PC-3 (cell line): Measurements from ENCODE around the gene ACADSB. TPM values are rescaled to one million over a fixed set of nuclear protein-coding genes. Genes with fewer than 3 reads are reported as not detected.

Source experiments
- ATAC-seq: fragments of 200-7000 bp; cut with Tn5 transposase; 2 replicates; pipeline ENCODE4 v1.9.1; 2020; ENCODE audit warnings: mild to moderate bottlenecking, moderate library complexity
- BruUV-seq: library from RNA; stranded (reverse); fragments of 400-500 nt; replicated peaks from 2 replicates; lab custom pipeline; 2021; lab: Mats Ljungman, UMichigan
- CTCF ChIA-PET: fragments of 300-600 bp; sonication (Branson Sonifier 250); formaldehyde crosslinking; loops from one replicate; lab custom pipeline; 2022; ENCODE audit warnings: antibody characterized with exemption; lab: Charles Lee
- POLR2A ChIA-PET: fragments of 300-600 bp; sonication (Branson Sonifier 250); formaldehyde crosslinking; loops from one replicate; lab custom pipeline; 2022; ENCODE audit warnings: antibody characterized with exemption; ENCODE audit not compliant: unreplicated experiment; lab: Charles Lee
- DNase-seq: peaks from one replicate; pipeline ENCODE4 v3.0.0-alpha.2; 2015
- H2AFZ ChIP-seq: fragments of 300-600 bp; sonication (generic); 2 replicates; pipeline ENCODE4 v1.6.0; 2016; ENCODE audit warnings: antibody characterized with exemption, low read length
- H3F3A ChIP-seq: fragments of 300-600 bp; sonication (generic); one replicate; pipeline ENCODE4 v1.6.0; 2017; ENCODE audit warnings: antibody characterized with exemption, low read length, control low read depth, mild to moderate bottlenecking; ENCODE audit not compliant: unreplicated experiment
- H3K27ac ChIP-seq: fragments of 300-600 bp; sonication (generic); 2 replicates; pipeline ENCODE4 v1.5.1; 2016; ENCODE audit warnings: mild to moderate bottlenecking, low read length
- H3K27me3 ChIP-seq: fragments of 300-600 bp; sonication (generic); 2 replicates; pipeline ENCODE4 v1.6.1; 2016; ENCODE audit warnings: low read length, mixed read lengths
- H3K36me3 ChIP-seq: fragments of 300-600 bp; sonication (generic); 2 replicates; pipeline ENCODE4 v1.6.1; 2016; ENCODE audit warnings: low read depth, mixed run types, low read length, mixed read lengths
- H3K4me1 ChIP-seq: fragments of 300-600 bp; sonication (generic); 2 replicates; pipeline ENCODE4 v1.5.1; 2016; ENCODE audit warnings: low read length; ENCODE audit not compliant: insufficient read depth
- H3K4me2 ChIP-seq: fragments of 300-600 bp; sonication (generic); 2 replicates; pipeline ENCODE4 v1.6.0; 2016; ENCODE audit warnings: low read length
- H3K4me3 ChIP-seq: fragments of 300-600 bp; sonication (generic); 2 replicates; pipeline ENCODE4 v1.5.1; 2016; ENCODE audit warnings: mild to moderate bottlenecking, low read length, mixed read lengths
- H3K79me2 ChIP-seq: fragments of 300-600 bp; sonication (generic); 2 replicates; pipeline ENCODE4 v1.6.1; 2017; ENCODE audit warnings: low read length, mixed read lengths
- H3K9ac ChIP-seq: fragments of 300-600 bp; sonication (generic); 2 replicates; pipeline ENCODE4 v1.6.0; 2016; ENCODE audit warnings: mild to moderate bottlenecking, low read length
- H3K9me2 ChIP-seq: fragments of 300-600 bp; sonication (generic); replicated peaks from 2 replicates; pipeline ENCODE4 v1.6.1; 2016; ENCODE audit warnings: mixed run types, low read length, mixed read lengths
- H3K9me3 ChIP-seq: fragments of 300-600 bp; sonication (generic); 2 replicates; pipeline ENCODE4 v1.6.1; 2016; ENCODE audit warnings: low read length, mixed read lengths
- H4K20me1 ChIP-seq: fragments of 300-600 bp; sonication (generic); 2 replicates; pipeline ENCODE4 v1.6.1; 2016; ENCODE audit warnings: low read length, mixed read lengths
- CTCF ChIP-seq: fragments of 300-600 bp; sonication (generic); conservative IDR thresholded peaks from 2 replicates; pipeline ENCODE4 v1.5.1; 2017; ENCODE audit warnings: antibody characterized with exemption, low read depth, mild to moderate bottlenecking, low read length
- EZH2 ChIP-seq: fragments of 300-600 bp; sonication (generic); IDR thresholded peaks from one replicate; pipeline ENCODE4 v1.6.1; 2017; ENCODE audit warnings: antibody characterized with exemption, mild to moderate bottlenecking, low read length; ENCODE audit not compliant: unreplicated experiment
- EZH2phosphoT487 ChIP-seq: fragments of 300-600 bp; sonication (generic); IDR thresholded peaks from 2 replicates; pipeline ENCODE4 v1.6.1; 2018; ENCODE audit warnings: mild to moderate bottlenecking, antibody characterized with exemption, low read length, borderline replicate concordance
- intact Hi-C: fragments of 100-400 bp; cut with micrococcal nuclease; formaldehyde crosslinking; loops from 2 replicates; pipeline ENCODE4 v1.9.0; 2023
- total RNA-seq: library from RNA; depleted of rRNA; stranded (reverse); fragments of >200 nt; gene quantifications from 2 replicates; pipeline ENCODE4 v1.2.3, GENCODE V29; 2014

ACADSB gene
- total RNA-seq, 1 experiment from 2014 or later: 3.2 TPM

- DNase-seq: no peak
- ATAC-seq: no peak
- intact Hi-C loops: no loop called here
- ChIA-PET CTCF (no interaction called here), POLR2A (no interaction called here)
- no peaks in the 10 kb centered on the region for H3K36me3 ChIP-seq
- H3K9me2 ChIP-seq: no peaks in the 10 kb centered on the region
- H3K27me3 ChIP-seq: no peaks in the 10 kb centered on the region
- H3K4me2 ChIP-seq: no peak overlapping the region
- H2AFZ ChIP-seq: no peak overlapping the region
- no peak overlapping the region for H3K9ac ChIP-seq
- H3K4me3 ChIP-seq: no peak overlapping the region
- TF ChIP-seq EZH2 (no peak), CTCF (no peak), EZH2phosphoT487 (no peak)
- H3K79me2 ChIP-seq: peaks cover 71% of the 10 kb centered on the region
- H3K4me1 ChIP-seq: peaks cover 15% of the 10 kb centered on the region
- peaks cover 8% of the 10 kb centered on the region; the same call in 1 of the 2 replicates for H4K20me1 ChIP-seq
- H3F3A ChIP-seq: no peaks in the 10 kb centered on the region
- H3K27ac ChIP-seq: no peak overlapping the region
- BruUV-seq: no TSS peak
- H3K9me3 ChIP-seq: no peaks in the 10 kb centered on the region
These were observed 4.5 kb upstream of the ACADSB start for GRCh38 chr10:123004298-123004697.

- no peaks in the 10 kb centered on the region for H3K27me3 ChIP-seq
- no peaks in the 10 kb centered on the region for H3K9me2 ChIP-seq
- intact Hi-C loops: loop anchor here (2.0 kb wide), 2 partner anchors 27 to 147 kb away; partner anchors contain the start of genes BUB3 and PSTK
- no peaks in the 10 kb centered on the region for H3K36me3 ChIP-seq
- ChIA-PET POLR2A (interaction anchor here (0.6 kb wide), 1 partner anchor 700 kb away, joined by 4 read pairs; no protein-coding TSS in a partner anchor), CTCF (no interaction called here)
- no peaks in the 10 kb centered on the region for H3F3A ChIP-seq
- peak overlapping the region; percentile 99 for H3K4me3 ChIP-seq
- H4K20me1 ChIP-seq: peaks cover 8% of the 10 kb centered on the region; the same call in 1 of the 2 replicates
- H3K27ac ChIP-seq: peak overlapping the region; percentile 51; the same call in 1 of the 2 replicates
- TF ChIP-seq EZH2: no peak
- TF ChIP-seq EZH2phosphoT487: no peak
- no peak for TF ChIP-seq CTCF
- H3K79me2 ChIP-seq: peaks cover 54% of the 10 kb centered on the region
- H2AFZ ChIP-seq: peak overlapping the region; percentile 97
- peak overlapping the region; percentile 93 for H3K9ac ChIP-seq
- peak overlapping the region; percentile 98 for H3K4me2 ChIP-seq
- BruUV-seq: TSS peak; percentile 35
- DNase-seq (peak; percentile 52), ATAC-seq (peak; percentile 45)
- no peaks in the 10 kb centered on the region for H3K9me3 ChIP-seq
- peaks cover 12% of the 10 kb centered on the region for H3K4me1 ChIP-seq
These were observed 1.1 kb upstream of the ACADSB start for GRCh38 chr10:123007558-123008354.
